AG08396 (cell line): ENCODE results near the gene ACP7.
"Not testable (repeated sequence)": the region's sequence is repeated elsewhere in the genome, so short reads cannot be mapped to it uniquely, and the experiment has no call there.

Source experiments
- DNase-seq: peaks from one replicate; pipeline ENCODE4 v3.0.0; 2012; ENCODE audit warnings: low spot score, mixed read lengths

ACP7 gene

DNA sequence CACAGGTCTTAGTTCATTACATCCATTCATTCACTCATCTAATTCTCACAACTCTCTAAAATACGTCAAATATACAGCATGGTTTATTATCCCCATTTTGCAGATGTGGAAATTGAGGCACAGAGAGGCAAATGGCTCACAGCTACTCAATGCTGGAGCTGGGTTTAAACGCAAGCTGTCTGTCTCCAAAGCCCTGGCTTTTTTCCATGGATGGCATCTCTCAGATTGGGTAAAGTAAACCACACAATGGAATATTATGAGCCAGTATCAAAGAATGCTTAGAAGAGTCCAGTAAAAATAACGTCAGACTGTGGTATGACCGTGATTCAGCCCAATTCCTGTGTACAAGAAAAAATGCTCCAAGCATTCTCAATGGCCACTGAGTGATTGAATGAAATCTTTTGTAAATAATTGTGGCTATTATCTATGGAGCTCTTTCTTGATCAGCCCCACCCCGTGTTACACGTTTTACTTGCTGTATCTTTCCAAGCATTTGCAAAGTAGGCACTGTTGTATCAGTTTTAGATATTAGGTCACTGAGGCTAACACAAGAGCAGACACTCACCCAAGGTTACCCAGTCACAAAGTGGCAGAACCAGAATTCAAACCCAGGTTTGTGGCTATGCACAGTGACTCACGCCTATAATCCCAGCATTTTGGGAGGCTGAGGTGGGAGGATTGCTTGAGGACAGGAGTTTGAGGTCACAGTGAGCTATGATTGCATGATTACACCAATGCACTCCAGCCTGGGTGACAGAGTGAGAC, 5.5 kb upstream of the ACP7 start:
- DNase-seq = peak; percentile 82

DNA sequence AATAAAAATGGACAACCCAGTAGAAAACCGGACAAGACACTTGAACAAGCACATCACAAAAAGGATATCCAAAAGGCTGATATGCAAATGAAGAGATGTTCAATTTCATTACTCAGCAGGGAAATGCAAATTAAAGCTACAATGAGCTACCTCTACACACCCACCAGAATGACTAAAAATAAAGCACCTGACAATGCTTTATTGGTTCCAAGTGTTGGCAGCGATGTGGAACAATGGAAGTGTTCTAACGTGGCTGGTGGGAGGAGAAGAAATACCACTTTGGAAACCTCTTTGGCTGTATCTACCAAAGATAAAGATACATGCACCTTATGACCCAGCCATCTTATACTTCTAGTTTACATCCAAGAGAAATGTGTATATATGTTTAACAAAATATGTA, 3.7 kb upstream of the ACP7 start:
- no peak for DNase-seq

DNA sequence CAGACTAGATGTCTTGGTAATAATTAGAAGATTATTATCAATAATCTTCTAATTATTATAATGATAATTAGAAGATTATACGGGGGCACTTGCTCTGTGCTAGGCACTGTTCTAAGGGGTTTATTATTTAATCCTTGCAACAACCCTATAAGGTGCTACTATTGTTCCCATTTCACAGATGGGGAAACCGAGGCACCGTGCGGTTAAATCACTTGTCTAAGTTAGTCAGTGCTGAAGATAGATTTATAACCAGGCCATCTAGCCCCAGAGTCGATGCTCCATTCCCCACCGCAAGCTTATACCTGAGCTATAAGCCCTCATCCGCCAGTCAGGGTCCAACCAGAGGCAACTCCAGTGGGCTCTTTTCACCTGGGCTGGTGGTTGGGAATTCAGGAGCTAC, 2.0 kb upstream of the ACP7 start:
- DNase-seq = no peak

DNA sequence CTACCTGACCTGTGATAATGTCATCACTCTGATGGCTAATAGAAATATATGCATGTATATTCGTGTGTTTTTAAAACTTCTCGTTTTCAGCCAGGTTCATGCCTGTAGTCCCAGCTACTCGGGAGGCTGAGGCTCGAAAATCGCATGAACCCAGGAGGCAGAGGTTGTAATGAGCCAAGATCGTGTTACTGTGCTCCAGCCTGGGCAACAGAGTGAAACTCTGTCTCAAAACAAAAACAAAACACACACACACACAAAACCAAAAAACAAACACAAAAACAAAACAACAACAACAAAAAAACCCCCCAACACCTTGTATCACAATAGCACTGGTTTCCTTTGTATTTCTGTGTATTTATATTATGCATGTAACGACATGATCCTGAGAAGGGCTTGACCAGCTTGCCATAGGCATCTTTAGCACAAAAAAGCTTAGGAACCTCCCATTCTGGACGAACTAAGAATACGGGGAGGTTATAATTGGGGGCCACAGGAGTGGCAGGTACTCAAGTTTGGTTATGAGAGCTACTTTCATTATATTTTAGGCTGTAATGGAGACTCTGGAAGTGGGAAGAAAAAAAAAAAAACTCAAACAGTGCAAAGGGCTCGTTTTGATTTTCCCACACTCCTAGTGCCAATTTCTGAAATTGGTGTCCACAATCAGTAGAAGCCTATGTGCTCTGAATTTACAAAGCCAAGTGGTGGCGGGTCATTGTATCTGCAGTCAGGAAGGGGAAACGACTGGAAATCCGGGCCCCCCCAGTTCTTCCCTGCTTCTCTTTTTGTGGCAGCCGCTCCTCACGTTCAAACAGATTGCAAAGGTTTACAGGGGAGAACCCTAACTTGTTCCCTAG, 1.2 kb upstream of the ACP7 start:
- DNase-seq = no peak

DNA sequence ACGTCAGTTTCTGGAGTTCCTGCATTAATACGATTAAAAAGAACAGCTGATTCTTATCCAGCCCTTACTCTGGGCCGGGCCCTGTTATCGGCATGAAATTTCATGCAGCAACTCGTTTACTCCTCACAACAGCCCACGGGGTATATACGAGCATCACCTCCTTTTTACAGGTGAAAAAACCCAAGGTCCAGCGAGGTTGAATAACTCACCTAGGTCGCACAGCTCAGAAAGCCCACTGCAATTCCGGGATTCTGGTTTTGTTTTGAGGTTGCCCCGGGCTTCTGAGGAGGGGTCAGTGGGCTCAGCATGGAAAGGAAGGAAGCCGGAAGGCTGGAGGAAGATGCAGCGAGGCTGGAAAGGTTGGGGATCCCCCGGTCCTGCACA, 577 bp upstream of the ACP7 start:
- DNase-seq = no peak

DNA sequence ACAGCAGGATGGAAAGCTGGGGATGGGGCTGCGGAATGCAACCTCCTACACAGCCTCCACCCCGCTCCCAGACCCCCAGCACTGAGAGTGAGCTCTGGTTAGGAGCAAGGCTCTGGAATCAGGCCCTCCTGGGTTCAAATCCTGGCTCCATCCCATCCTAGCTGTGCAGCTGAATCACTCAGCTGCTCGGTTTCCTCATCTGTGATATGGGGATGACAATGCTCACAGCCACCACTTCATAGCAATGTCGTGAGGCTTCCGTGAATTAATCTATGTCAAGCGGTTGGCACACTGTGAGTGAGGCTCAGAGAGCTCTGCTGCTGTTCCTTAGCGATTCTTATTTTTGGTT, 538 bp downstream of the ACP7 start:
- no peak for DNase-seq

DNA sequence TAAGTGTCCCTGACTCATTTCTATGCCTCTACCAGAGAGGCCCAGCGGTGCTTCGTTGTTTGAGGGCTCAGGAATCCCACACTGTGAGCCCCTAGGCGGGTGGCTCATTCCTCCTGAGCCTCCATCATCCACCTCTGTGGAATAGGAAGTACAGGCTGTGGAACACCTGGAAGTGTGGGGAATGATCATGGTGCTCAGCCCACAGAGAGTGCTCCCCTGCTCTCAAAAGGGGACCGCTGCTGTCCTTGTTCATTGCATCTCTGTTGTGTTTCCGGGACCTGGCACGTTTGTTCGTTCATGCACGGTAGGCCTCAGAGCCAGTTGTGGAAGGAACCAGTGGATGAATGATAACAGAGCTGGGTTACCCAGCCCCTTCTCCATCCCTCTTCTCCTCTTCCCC, 1.2 kb downstream of the ACP7 start:
- DNase-seq = no peak

DNA sequence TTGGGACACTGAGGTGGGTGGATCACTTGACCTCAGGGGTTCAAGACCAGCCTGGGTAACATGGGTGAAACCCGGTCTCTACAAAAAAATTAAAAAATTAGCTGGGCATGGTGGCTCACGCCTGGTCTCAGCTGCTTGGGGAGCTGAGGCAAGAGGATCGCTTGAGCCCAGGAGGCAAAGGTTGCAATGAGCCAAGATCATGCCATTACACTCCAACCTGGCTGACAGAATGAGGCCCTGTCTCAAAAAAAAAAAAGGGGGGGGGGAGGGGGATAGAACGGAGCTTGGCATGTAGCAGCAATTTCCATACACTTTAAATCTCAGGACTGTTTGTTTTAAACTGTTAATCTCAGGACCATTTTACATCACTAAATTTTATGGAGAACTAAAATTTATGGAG, 2.2 kb downstream of the ACP7 start:
- no peak for DNase-seq

DNA sequence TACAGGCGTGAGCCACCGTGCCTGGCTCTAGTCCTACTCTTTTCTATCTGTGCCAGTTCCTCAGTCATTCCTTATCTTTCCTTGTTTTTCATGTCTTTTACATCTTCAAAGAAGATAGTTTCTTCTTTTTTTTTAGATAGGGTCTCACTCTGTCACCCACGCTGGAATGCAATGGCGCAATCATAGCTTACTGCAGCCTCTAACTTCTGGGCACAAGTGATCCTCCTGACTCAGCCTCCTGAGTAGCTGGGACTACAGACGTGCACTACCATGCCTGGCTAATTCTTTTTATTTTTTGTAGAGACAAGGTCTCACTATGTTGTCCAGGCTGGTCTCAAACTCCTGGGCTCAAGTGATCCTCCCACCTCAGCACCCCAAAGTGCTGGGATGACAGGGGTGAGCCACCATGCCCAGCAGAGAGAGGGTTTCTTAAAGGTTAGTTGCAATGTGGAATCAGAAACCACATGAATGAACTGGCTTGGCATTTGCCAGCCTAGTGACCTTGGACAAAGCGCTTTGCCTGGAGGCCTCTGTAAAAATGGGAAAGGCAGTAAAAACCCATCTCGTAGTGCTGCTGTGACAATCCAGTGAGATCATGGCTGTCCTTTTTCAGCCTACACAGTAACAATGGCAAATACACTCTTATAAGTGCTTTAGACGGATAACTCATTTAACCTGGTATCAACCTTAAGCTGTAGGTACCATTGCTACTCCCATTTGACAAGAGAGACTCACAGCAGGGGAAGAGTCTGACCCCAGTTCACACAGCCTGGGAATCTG, 3.9 kb downstream of the ACP7 start:
- DNase-seq = no peak

DNA sequence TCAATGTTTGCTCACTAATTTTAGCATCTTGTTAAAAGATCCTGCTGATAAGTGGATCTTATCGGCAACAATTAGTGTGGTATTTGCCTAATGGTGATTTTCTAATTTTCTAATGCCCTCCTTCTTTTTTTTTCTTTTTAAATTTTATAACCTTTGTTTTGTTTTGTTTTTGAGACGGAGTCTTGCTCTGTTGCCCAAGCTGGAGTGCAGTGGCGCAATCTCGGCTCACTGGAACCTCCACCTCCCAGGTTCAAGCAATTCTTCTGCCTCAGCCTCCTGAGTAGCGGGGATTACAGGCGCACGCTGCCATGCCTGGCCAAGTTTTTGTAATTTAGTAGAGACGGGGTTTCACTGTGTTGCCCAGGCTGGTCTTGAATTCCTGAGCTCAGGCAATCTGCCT, 5.8 kb downstream of the ACP7 start:
- not testable (repeated sequence) for DNase-seq

DNA sequence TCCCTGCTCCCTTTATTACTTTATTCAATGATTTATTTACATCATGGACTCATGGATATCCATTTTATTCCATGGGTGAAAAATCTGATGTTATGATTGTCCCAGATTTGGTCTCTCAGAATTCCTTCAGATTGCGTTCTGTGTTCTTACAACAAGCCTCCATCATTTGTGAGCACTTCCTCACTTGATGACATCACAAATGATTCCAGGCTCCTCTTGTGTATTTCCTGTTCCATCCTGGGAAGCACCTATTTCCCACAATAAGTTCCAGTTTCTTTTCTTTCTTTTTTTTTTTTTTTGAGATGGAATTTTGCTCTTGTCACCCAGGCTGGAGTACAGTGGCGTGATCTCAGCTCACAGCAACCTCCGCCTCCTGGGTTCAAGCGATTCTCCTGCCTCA, 6.7 kb downstream of the ACP7 start:
- no peak for DNase-seq

DNA sequence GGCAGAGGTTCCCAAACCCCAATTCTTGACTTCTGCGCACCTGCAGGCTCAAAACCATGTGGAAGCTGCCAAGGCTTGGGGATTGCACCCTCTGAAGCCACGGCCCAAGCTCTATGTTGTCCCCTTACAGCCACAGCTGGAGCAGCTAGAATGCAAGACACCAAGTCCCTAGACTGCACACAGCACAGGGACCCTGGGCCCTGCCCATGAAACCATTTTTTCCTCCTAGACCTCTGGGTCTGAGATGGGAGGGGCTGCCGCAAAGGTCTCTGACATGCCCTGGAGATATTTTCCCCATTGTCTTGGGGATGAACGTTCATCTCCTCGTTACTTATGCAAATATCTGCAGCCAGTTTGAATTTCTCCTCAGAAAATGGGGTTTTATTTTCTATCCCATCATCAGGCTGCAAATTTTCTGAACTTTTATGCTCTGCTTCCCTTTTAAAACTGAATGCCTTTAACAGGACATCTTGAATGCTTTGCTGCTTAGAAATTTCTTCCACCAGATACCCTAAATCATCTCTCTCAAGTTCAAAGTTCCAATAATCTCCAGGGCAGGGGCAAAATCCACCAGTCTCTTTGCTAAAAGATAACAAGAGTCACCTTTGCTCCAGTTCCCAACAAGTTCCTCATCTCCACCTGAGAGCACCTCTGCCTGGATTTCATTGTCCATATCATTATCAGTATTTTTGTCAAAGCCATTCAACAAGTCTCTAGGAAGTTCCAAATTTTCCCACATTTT, 11.8 kb downstream of the ACP7 start:
- DNase-seq = not testable (repeated sequence)

DNA sequence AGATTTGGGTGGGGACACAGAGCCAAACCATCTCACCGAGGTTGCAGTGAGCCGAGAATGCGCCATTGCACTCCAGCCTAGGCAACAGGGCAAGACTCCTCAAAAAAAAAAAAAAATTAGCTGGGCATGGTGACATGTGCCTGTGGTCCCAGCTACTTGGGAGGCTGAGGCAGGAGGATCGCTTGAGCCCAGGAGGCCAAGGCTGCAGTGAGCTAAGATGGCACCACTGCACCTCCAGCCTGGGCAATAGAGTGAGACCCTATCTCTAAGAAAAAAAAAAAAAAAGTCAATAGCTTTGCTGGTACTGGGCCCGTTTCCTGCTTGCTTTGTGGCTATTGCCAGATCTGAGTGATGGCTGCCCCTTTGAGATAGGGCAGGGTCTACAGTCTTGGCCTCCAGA, 13.1 kb downstream of the ACP7 start:
- DNase-seq = no peak

DNA sequence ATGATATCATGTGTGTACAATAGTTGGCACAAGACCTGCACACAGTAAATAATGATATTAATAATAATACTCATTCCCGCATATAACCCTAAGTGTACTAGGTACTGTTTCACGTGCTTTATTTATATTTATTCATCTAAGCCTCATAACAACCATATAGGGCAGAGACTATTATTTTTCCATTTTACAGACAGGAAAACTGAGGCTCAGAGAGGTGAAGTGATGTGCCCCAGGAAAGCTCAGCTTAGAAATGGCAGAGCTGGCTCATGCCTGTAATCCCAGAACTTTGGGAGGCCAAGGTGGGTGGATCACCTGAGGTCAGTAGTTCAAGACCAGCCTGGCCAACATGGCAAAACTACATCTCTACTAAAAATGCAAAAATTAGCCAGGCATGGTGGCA, 13.6 kb downstream of the ACP7 start:
- DNase-seq = no peak

DNA sequence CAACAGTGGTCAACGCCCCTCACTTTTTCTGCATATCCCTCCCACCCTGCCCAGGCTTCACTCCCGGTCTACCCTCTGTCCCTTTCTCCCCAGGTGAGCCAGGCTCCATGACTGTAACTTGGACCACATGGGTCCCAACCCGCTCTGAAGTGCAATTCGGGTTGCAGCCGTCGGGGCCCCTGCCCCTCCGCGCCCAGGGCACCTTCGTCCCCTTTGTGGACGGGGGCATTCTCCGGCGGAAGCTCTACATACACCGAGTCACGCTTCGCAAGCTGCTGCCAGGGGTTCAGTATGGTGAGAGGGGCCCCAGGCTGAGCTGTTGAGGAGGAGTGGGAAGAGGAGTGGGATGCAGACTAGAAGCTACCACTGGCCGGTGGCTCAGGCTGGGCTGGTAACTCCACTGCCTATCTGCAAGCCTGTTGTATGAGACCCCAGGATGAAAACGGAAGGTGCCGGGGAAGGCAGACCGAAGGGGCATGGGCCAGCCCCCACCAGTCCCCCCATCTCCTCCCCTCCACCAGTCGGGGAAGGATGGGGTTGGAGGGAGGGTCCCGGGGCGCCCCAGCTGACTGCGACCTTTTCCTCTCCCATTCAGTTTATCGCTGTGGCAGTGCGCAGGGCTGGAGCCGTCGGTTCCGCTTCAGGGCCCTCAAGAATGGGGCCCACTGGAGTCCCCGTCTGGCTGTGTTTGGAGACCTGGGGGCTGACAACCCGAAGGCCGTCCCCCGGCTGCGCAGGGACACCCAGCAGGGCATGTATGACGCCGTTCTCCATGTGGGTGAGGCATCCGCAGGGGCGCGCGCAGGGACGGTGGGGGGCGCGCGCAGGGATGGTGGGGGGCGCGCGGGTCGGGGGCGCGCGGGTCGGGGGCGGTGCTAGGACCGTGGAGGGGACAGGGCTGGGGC, 14.4 kb downstream of the ACP7 start:
- no peak for DNase-seq

DNA sequence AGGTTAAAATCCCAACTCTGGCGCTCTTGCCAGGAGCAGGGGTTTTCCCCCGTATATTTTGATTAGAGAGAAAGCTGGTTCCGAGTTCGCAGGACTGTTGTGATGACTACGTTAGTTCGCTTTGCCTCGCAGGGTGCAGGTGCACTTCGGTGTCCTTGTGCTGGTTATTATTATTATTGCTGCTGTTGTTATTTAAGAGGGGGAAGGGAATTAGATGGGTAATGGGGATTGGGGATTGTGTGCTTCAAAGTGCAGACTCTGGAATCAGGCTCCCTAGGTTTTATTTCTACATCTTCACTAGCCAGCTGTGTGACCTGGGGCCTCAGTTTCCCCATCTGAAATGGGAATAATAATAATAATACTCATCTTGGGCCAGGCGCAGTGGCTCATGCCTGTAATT, 15.2 kb downstream of the ACP7 start:
- DNase-seq = no peak

DNA sequence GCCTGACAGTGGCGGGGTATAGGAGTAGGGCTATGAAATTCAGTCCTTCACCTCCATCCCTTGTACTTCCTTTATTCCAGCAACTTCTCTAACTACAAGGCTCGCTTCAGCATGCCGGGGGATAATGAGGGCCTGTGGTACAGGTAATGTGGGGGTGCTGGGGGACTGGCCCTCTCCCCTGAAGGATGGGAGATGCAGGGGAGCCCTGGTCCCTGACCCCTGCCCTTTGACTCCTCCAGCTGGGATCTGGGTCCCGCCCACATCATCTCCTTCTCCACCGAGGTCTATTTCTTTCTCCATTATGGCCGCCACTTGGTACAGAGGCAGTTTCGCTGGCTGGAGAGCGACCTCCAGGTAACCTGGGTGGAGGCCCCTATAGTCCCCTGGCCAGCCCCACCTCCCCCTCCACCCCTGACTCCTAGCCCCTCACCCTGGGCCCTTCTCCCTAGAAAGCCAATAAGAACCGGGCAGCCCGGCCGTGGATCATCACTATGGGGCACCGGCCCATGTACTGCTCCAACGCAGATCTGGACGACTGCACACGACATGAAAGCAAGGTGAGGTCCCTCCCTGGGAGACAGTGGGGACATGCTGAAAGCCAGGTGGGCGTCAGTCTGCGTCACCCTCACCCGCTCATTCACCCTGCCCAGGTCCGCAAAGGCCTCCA, 16.5 kb downstream of the ACP7 start:
- DNase-seq = no peak

DNA sequence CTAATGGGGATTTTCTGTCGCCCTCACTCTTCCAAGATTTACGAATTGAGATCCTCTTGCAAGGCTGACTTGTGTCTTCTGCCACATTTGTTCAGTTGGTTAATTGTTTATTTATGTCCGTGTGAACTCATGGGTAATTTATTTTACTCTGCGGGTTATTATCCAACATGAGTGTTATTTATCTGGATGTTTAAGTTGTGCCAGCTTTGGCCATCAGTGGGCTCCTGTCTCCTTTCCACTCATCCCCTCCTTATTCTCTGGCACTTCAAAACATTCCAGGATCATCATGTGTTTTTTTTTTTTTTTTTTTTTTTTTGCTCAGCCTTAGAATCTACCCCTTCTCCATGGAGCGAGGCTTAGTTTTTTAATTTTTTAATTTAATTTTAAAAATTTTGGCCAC, 19.0 kb downstream of the ACP7 start:
- no peak for DNase-seq

DNA sequence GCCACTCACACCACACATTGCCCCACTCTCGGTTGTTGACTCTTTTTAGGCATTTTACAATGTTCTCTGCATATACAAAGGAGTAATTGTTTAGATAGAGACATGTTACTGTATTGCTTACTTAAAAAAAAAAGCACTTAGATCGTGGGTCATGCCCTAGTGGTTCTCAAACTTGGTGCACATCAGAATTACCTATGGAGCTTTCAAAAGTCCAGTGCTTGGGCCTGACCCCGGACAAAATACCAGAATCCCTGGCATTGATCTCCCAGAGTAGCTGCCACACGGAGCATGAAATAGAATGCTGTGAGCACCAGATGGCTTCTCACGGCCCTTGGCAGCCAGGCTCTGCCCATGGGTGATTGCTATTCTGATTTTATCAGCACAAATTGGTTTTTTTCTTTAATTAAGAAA, 20.0 kb downstream of the ACP7 start:
- no peak for DNase-seq

DNA sequence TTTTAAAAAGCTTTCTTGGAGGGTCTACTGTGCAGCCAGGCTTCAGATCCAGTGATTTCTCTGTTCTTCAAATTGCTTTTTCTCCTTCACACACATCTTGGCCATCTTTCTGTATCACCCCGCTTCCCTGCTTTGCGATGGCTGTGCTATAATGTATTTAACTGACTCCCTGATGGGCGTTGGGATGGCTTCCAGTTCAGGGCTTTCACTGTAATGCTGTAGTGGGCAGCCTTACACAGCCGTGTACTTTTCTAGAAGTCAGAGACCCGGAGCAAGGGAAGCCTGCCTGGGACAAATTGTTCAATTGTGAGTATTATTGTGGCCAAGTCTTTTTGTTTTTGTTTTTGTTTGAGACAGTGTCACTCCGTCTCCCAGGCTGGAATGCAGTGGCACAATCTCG, 22.0 kb downstream of the ACP7 start:
- no peak for DNase-seq

DNA sequence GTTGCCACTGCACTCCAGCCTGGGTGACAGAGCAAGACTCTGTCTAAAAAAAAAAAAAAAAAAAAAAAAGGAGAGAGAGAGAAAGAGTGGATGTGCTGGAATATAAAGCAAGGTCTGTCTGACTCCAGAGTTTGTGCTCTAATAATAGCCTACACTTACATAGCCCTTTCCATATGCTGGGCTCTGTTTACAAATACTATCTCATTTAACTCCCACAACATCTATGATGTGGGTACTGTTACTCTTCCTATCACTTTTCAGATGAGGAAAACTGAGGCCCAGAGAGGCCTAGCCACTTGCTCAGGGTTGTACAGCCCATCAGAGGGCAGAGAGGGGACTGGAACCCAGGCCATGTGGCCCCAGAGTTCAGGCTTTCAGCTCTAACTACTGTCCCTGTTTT, 25.5 kb downstream of the ACP7 start:
- DNase-seq = no peak
